Kidney epithelial cell (primary cell): Measurements from ENCODE around the gene PLXNA4. TPM values are rescaled to one million over a fixed set of nuclear protein-coding genes. Genes with fewer than 3 reads are reported as not detected.

Source experiments
- DNase-seq: peaks from one replicate; pipeline ENCODE4 v3.0.0-alpha.2; 2010; ENCODE audit warnings: low read depth
- H3K27me3 ChIP-seq: 2 replicates; pipeline ENCODE4 v1.6.0; 2011; ENCODE audit warnings: low read length; ENCODE audit not compliant: control insufficient read depth, insufficient read depth
- H3K36me3 ChIP-seq: 2 replicates; pipeline ENCODE4 v1.5.1; 2011; ENCODE audit warnings: low read length; ENCODE audit not compliant: control insufficient read depth, insufficient read depth
- H3K4me3 ChIP-seq: 2 replicates; pipeline ENCODE4 v1.5.1; 2011; ENCODE audit warnings: low read depth, mild to moderate bottlenecking, control low read depth, low read length
- CTCF ChIP-seq: IDR thresholded peaks from 2 replicates; pipeline ENCODE4 v1.5.1; 2011; ENCODE audit warnings: mild to moderate bottlenecking, moderate library complexity, low read length, control low read depth, inconsistent platforms; ENCODE audit not compliant: insufficient read depth, poor library complexity, severe bottlenecking
- total RNA-seq: library from RNA; depleted of rRNA; stranded (reverse); fragments of >200 nt; gene quantifications from 2 replicates; pipeline ENCODE4 v1.2.3, GENCODE V29; 2015

PLXNA4 gene
- total RNA-seq, 1 donor from 2014 or later, result 5.9 TPM

GRCh38 chr7:132489776-132490237 is 86.5 kb downstream of the PLXNA4 start:
- TF ChIP-seq CTCF, result no peak
- H3K4me3 ChIP-seq, result no peak overlapping the region
- no peak for DNase-seq
- no peaks in the 10 kb centered on the region for H3K36me3 ChIP-seq
- H3K27me3 ChIP-seq, result peaks cover 11% of the 10 kb centered on the region

- no peak for TF ChIP-seq CTCF
- no peak for DNase-seq
- H3K4me3 ChIP-seq, result no peak overlapping the region
- no peaks in the 10 kb centered on the region for H3K36me3 ChIP-seq
- peaks cover 11% of the 10 kb centered on the region for H3K27me3 ChIP-seq
Observed at GRCh38 chr7:132488634-132489302, 87.5 kb downstream of the PLXNA4 start.

- no peaks in the 10 kb centered on the region for H3K36me3 ChIP-seq
- DNase-seq, result no peak
- H3K27me3 ChIP-seq, result peaks cover 11% of the 10 kb centered on the region
- no peak overlapping the region for H3K4me3 ChIP-seq
- TF ChIP-seq CTCF, result no peak
Observed at GRCh38 chr7:132486274-132486610, 90.0 kb downstream of the PLXNA4 start.

- peaks cover 11% of the 10 kb centered on the region for H3K27me3 ChIP-seq
- no peak for DNase-seq
- TF ChIP-seq CTCF, result no peak
- H3K36me3 ChIP-seq, result no peaks in the 10 kb centered on the region
- no peak overlapping the region for H3K4me3 ChIP-seq
Observed at GRCh38 chr7:132485600-132486273, 90.5 kb downstream of the PLXNA4 start.

- Histone ChIP-seq H3K36me3 (no peaks in the 10 kb centered on the region), H3K27me3 (peaks cover 11% of the 10 kb centered on the region), H3K4me3 (no peak overlapping the region)
- no peak for TF ChIP-seq CTCF
- DNase-seq, result no peak
Observed at GRCh38 chr7:132485136-132485535, 91.1 kb downstream of the PLXNA4 start.
